HG02759 (cell line): ENCODE results near the gene SMARCB1.

Experiments
- ATAC-seq: cut with Tn5 transposase; IDR thresholded peaks from one replicate; pipeline ENCODE4 v1.9.1; 2021; ENCODE audit warnings: mild to moderate bottlenecking, moderate library complexity; ENCODE audit not compliant: unreplicated experiment

Gene SMARCB1

GRCh38 chr22:23760056-23760455, 26.7 kb upstream of the SMARCB1 start:
- no peak for ATAC-seq

- no peak for ATAC-seq
Measured at GRCh38 chr22:23762842-23763578, 23.8 kb upstream of the SMARCB1 start, which contains the start of gene C22orf15. C22orf15 (plus strand) TSS chr22:23762990; CDS start chr22:23763307, 317 bp downstream.

DNA sequence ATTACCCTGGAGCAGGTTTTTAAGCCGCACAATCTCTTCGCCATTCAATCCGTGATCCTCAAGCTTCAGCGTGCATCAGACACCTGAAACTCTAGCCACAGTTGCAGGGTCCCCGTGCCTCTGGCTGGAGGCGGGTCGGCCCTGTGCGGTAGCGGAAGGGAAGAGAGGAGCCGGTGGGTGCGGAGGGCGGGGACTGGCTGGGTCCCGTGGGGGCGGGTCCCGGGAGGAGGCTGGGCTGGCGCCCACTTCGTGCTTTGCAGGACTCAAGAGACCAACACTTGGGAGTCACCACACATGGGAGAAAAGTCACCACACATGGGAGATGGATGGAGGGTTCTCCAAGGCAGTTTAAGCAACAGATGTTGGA, 23.2 kb upstream of the SMARCB1 start:
- no peak for ATAC-seq

- no peak for ATAC-seq
Measured at GRCh38 chr22:23763954-23764353, 22.8 kb upstream of the SMARCB1 start.

GRCh38 chr22:23764899-23765881, 21.6 kb upstream of the SMARCB1 start:
- ATAC-seq = no peak

DNA sequence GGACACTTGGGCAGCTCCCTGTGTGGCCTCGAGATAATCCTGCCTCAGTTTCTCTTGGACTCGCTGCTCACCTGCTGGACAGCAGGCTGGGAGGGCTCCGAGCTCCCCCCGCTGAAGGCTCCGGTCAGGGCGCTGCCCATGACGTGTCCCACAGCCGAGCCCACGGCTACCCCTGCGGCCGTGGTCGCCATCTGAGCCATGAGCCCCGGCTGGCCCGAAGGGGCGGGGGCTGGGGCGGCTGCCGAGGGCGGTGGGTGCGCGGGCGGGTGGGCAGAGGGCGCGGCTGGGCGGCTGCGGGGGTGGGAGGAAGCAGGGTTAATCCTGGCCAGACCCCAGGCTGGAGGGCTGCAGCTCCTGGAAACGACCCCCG, 19.5 kb upstream of the SMARCB1 start:
- no peak for ATAC-seq

- peak; percentile 50 for ATAC-seq
Measured at GRCh38 chr22:23767673-23768548, 18.9 kb upstream of the SMARCB1 start, which contains the start of gene CHCHD10. CHCHD10 (minus strand) TSS chr22:23767972; CDS start chr22:23767874, 98 bp downstream.

GRCh38 chr22:23769321-23769965, 17.3 kb upstream of the SMARCB1 start:
- no peak for ATAC-seq

GRCh38 chr22:23772315-23772648, 14.5 kb upstream of the SMARCB1 start:
- ATAC-seq = no peak

GRCh38 chr22:23772649-23773473, 13.9 kb upstream of the SMARCB1 start, which contains the start of gene MMP11:
MMP11 (plus strand) TSS chr22:23772849; CDS start chr22:23772871, 22 bp downstream.
- ATAC-seq = no peak

- ATAC-seq = no peak
Measured at GRCh38 chr22:23773483-23774113, 13.2 kb upstream of the SMARCB1 start.

DNA sequence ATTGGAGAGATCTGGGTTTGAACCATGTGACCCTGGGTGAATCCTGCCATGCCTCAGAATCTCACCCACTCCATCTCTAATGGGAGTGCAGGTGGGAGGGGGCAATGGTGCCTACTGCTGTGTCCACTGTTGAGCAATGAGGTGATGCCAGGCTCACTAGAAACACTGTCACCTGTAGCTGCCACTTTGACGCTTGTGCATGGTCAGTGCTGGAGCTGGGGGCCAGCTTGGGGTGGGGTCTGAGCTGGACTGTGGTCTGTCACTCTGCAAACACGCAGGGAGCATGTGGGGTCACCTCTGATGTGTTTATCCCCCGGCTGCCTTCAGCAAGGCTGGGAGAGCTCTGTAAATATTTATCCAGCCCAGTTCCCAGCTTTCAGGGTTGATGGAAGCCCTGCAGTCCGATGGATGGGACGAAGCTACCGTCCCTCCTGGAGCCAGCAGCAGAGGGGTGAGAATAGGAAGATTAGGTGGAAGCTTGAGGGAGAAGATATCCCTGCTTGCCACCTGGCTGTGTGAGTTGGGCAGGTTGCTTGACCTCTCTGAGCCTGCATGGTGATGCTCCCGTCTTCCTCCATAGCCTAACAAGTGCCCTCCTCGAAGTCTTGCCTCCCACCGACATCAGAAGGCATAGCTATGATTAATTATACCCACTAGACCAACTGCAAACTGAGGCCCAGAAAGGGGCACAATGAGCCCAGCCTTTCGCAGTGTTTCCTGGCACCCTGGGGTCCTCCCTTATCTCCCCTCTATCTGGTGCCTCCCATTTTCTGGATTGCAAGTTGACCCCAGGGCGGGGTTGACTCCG, 12.4 kb upstream of the SMARCB1 start:
- ATAC-seq = no peak

DNA sequence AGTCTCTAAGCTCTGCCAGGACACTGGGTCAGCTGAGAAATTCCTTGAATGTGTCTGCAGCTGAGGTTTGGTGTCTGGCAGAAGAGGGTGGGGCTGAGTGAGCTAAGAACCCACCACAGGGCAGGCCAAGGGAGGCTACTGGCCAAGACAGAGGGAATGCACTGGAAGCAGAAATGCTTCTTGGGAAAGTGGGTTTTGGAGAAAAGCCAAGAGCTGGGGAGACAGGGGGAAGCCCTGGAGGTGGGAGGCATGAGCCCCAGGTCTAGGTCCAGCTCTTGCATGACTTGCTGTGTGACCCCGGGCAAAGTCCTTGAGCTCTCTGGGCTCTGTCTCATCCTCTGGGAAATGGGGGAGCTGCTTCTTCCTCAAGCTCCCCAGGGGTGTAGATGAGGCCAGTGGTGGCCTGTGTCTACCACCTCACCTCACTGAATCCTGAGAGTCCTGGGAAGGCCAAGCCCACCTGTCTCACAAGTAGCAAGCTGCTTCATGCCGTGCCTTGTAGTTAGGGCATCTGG, 11.8 kb upstream of the SMARCB1 start:
- ATAC-seq = no peak

DNA sequence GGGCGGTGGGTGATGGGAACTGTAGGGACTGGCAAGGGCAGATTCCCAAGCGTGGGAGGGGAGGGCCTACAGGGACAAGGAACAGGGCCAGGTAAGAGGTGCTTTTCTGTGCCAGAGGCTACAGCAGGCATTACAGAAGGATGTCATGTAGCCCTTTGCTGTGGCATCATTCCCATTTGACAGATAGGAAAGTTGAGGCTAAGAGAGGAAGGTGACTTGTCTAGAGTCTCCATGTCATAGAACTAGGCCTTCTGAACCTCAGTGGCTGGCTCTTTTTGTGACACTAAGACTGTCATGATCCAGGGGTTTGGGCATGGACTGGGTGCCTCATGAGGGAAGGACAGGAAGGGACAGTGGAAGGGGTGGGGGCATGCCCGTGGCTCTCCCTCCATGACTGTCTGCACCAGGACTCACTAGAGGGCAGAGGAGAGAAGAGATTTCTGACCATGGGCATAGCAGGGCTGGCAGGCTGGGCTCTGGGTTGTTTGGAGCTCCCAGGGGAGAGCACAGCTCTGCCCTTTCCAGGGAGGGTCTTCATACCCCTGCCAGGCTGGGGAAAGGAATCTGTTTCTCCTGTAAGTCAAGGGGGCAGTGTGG, 10.9 kb upstream of the SMARCB1 start:
- ATAC-seq = no peak

GRCh38 chr22:23777776-23778576, 8.8 kb upstream of the SMARCB1 start:
- no peak for ATAC-seq

GRCh38 chr22:23778577-23778900, 8.2 kb upstream of the SMARCB1 start:
- ATAC-seq = no peak

DNA sequence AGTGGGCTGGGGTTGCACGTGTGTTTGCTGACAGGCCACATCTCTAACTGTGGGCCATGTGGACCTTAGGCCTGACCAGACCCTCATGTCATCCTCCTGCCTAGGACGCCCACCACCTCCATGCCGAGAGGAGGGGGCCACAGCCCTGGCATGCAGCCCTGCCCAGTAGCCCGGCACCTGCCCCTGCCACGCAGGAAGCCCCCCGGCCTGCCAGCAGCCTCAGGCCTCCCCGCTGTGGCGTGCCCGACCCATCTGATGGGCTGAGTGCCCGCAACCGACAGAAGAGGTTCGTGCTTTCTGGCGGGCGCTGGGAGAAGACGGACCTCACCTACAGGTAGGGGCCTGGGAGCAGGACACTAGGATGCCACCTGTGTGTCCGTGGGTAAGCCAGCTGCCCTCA, 7.7 kb upstream of the SMARCB1 start:
- ATAC-seq = no peak
